ENCODE results near the gene SLC22A17.

The SLC22A17 gene

GRCh38 chr14:23349156-23349845 lies 3.4 kb downstream of the SLC22A17 start:
- no peak overlapping the region for H3K4me3 ChIP-seq (ENCODE audit: control insufficient read depth, low read depth, low read length)
- no peak for DNase-seq (ENCODE audit: low read depth)
- TF ChIP-seq CTCF (conservative IDR thresholded peaks at IDR 0.05; ENCODE audit: control insufficient read depth, insufficient read depth, low read depth, low read length): no peak

GRCh38 chr14:23348297-23348655 lies 4.4 kb downstream of the SLC22A17 start:
- TF ChIP-seq CTCF (conservative IDR thresholded peaks at IDR 0.05; ENCODE audit: control insufficient read depth, insufficient read depth, low read depth, low read length): no peak
- DNase-seq (ENCODE audit: low read depth): no peak

GRCh38 chr14:23347406-23348296 lies 5.0 kb downstream of the SLC22A17 start:
- no peak overlapping the region for H3K4me3 ChIP-seq (ENCODE audit: control insufficient read depth, low read depth, low read length)
- DNase-seq (ENCODE audit: low read depth): no peak
- TF ChIP-seq CTCF (conservative IDR thresholded peaks at IDR 0.05; ENCODE audit: control insufficient read depth, insufficient read depth, low read depth, low read length): no peak

More at GRCh38 chr14:23348297-23348655, 4.4 kb downstream of the SLC22A17 start:
- no peak overlapping the region for H3K4me3 ChIP-seq (ENCODE audit: control insufficient read depth, low read depth, low read length)

- no peak for DNase-seq (ENCODE audit: low read depth)
- H3K4me3 ChIP-seq (ENCODE audit: control insufficient read depth, low read depth, low read length): no peak overlapping the region
- TF ChIP-seq CTCF (conservative IDR thresholded peaks at IDR 0.05; ENCODE audit: control insufficient read depth, insufficient read depth, low read depth, low read length): no peak
These were observed 5.8 kb downstream of the SLC22A17 start for GRCh38 chr14:23346693-23347405.

- TF ChIP-seq CTCF (conservative IDR thresholded peaks at IDR 0.05; ENCODE audit: control insufficient read depth, insufficient read depth, low read depth, low read length): no peak
These were observed 6.5 kb downstream of the SLC22A17 start for GRCh38 chr14:23345987-23346692.

GRCh38 chr14:23344481-23344880 lies 8.2 kb downstream of the SLC22A17 start:
- no peak for TF ChIP-seq CTCF (conservative IDR thresholded peaks at IDR 0.05; ENCODE audit: control insufficient read depth, insufficient read depth, low read depth, low read length)
- no peak overlapping the region for H3K4me3 ChIP-seq (ENCODE audit: control insufficient read depth, low read depth, low read length)
- DNase-seq (ENCODE audit: low read depth): no peak

More at GRCh38 chr14:23345987-23346692, 6.5 kb downstream of the SLC22A17 start:
- no peak overlapping the region for H3K4me3 ChIP-seq (ENCODE audit: control insufficient read depth, low read depth, low read length)
- DNase-seq (ENCODE audit: low read depth): no peak
